ENCODE results near the gene CETN3.
"Not testable (repeated sequence)": the region's sequence is repeated elsewhere in the genome, so short reads cannot be mapped to it uniquely, and the experiment has no call there.

CETN3 gene

DNA sequence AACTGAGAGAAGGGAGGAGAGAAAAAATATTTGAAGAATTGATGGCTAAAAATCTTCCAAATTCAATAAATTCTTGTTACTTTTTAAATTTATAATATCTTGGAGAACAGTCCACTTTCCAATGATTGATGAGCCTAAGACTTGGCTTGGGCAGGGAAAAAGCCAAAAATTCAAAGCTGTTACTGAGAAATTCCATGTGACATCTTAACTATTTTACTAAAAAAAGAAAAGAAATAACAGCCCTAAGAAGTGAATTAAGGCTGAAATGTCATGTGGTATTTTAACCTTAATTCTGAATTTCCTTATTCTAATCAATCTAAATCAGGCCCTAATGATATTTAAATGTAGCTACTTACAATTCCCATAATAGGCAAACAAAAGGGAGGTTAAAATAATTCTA is 53.4 kb downstream of the CETN3 start:
- DNase-seq (ENCODE audit: low read depth): no peak

DNA sequence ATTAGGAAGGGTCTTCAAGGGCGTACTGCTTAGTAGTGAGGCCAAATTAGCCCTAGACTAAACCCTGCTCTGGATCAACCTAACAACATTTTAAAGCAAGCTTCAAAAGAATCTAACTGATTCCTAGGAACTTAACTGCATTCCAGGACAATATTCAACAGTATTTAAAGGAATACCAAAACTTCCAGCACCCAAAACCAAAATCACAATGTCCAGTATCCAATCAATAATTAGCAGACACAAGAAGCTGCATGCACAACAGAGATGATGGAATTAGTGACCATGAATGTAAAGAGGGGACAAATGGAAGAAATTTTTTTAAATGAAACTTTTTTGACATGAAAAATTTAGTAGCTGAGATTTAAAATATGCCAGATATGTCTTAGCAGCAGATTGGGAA is 53.9 kb downstream of the CETN3 start:
- DNase-seq (ENCODE audit: low read depth): no peak
- TF ChIP-seq, protein P1, sequence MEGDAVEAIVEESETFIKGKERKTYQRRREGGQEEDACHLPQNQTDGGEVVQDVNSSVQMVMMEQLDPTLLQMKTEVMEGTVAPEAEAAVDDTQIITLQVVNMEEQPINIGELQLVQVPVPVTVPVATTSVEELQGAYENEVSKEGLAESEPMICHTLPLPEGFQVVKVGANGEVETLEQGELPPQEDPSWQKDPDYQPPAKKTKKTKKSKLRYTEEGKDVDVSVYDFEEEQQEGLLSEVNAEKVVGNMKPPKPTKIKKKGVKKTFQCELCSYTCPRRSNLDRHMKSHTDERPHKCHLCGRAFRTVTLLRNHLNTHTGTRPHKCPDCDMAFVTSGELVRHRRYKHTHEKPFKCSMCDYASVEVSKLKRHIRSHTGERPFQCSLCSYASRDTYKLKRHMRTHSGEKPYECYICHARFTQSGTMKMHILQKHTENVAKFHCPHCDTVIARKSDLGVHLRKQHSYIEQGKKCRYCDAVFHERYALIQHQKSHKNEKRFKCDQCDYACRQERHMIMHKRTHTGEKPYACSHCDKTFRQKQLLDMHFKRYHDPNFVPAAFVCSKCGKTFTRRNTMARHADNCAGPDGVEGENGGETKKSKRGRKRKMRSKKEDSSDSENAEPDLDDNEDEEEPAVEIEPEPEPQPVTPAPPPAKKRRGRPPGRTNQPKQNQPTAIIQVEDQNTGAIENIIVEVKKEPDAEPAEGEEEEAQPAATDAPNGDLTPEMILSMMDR (IDR thresholded peaks at IDR 0.05; ENCODE audit: insufficient read depth, low read depth, low read length, missing control alignments): no peak
- no peak overlapping the region for H3K4me3 ChIP-seq (ENCODE audit: low read depth, low read length)

More for the DNA sequence above, 53.4 kb downstream of the CETN3 start:
- TF ChIP-seq, protein P1 (IDR thresholded peaks at IDR 0.05; ENCODE audit: insufficient read depth, low read depth, low read length, missing control alignments): no peak
- no peak overlapping the region for H3K4me3 ChIP-seq (ENCODE audit: low read depth, low read length)

DNA sequence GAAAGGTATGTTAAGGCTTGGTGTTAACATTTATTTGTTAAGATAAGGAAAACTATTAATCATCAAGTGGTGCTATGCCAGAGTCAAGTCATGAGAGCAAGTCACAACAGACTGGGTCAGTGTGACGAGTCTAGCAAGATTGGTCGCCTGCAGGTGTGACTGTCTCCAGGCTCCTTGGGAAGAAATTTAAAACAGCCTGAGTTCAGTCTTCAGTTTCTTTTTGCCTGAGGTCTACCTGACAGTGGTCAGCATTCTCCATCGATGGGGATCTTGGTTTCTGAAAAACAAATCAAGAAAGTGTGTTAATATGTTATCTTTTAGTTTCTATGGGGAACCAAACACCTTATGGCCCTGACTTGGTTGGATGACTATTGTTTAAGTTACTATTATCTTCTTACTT is 56.3 kb downstream of the CETN3 start:
- H3K4me3 ChIP-seq (ENCODE audit: low read depth, low read length): no peak overlapping the region
- DNase-seq (ENCODE audit: low read depth): no peak
- TF ChIP-seq, protein P1 (IDR thresholded peaks at IDR 0.05; ENCODE audit: insufficient read depth, low read depth, low read length, missing control alignments): no peak

DNA sequence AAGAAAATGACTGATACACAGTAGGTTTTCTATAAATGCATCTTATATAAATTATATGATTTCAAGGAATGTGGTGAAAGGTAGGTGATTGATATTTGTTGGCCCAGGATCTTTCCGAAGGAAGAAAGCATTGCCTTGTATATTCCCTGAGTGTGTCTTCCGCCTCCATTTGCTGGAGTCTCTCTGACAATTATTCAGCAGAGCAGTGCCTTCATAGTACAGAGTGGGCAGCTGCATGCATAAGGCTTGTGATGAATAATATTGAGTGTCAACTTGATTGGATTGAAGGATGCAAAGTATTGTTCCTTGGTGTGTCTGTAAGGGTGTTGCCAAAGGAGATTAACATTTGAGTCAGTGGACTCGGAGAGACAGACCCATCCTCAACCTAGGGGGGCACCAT is 58.5 kb downstream of the CETN3 start:
- DNase-seq (ENCODE audit: low read depth): no peak
- no peak overlapping the region for H3K4me3 ChIP-seq (ENCODE audit: low read depth, low read length)
- TF ChIP-seq, protein P1 (IDR thresholded peaks at IDR 0.05; ENCODE audit: insufficient read depth, low read depth, low read length, missing control alignments): no peak

DNA sequence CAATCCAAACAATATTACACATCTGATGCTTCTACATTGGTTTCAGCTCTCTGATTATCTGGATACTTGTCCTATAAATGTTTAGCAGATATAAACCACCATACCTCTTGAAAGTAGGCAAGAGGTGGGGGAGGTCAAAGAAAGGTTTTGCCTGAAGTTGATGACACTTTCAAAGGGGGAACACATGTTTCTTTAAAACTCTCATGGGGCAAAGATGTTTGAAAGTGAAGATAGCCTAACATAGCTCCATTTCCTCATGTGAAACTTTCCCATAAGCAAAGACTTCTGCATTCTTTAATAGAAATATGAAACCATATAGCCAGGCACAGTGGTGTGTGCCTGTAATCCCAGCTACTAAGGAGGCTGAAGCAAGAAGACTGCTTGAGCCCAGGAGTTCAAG is 62.1 kb downstream of the CETN3 start:
- no peak overlapping the region for H3K4me3 ChIP-seq (ENCODE audit: low read depth, low read length)
- DNase-seq (ENCODE audit: low read depth): peak; percentile 44

GRCh38 chr5:90345684-90346083 is 63.9 kb downstream of the CETN3 start:
- no peak for DNase-seq (ENCODE audit: low read depth)
- H3K4me3 ChIP-seq (ENCODE audit: low read depth, low read length): no peak overlapping the region
- TF ChIP-seq, protein P1 (IDR thresholded peaks at IDR 0.05; ENCODE audit: insufficient read depth, low read depth, low read length, missing control alignments): no peak

More for the DNA sequence above, 62.1 kb downstream of the CETN3 start:
- TF ChIP-seq, protein P1 (IDR thresholded peaks at IDR 0.05; ENCODE audit: insufficient read depth, low read depth, low read length, missing control alignments): no peak

- DNase-seq (ENCODE audit: low read depth): no peak
- TF ChIP-seq, protein P1 (IDR thresholded peaks at IDR 0.05; ENCODE audit: insufficient read depth, low read depth, low read length, missing control alignments): no peak
- H3K4me3 ChIP-seq (ENCODE audit: low read depth, low read length): no peak overlapping the region
Observed at GRCh38 chr5:90344689-90345088, 64.9 kb downstream of the CETN3 start.

DNA sequence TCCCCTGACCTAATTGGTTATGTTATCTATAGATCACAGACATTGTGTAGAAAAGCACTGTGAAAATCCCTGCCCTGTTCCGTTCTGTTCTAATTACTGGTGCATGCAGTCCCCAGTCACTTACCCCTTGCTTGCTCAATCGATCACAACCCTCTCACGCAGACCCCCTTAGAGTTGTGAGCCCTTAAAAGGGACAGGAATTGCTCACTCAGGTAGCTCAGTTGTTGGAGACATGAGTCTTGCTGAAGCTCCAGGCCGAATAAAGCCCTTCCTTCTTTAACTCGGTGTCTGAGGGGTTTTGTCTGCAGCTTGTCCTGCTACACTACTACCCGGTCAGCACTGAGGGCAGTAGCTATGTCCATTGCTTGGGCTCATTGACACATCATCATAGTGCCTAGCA is 65.8 kb downstream of the CETN3 start:
- DNase-seq (ENCODE audit: low read depth); H3K4me3 ChIP-seq (ENCODE audit: low read depth, low read length): not testable (repeated sequence)

Data from GM12865 (cell line).